Measurements from ENCODE around the gene KRT83.

KRT83 gene

DNA sequence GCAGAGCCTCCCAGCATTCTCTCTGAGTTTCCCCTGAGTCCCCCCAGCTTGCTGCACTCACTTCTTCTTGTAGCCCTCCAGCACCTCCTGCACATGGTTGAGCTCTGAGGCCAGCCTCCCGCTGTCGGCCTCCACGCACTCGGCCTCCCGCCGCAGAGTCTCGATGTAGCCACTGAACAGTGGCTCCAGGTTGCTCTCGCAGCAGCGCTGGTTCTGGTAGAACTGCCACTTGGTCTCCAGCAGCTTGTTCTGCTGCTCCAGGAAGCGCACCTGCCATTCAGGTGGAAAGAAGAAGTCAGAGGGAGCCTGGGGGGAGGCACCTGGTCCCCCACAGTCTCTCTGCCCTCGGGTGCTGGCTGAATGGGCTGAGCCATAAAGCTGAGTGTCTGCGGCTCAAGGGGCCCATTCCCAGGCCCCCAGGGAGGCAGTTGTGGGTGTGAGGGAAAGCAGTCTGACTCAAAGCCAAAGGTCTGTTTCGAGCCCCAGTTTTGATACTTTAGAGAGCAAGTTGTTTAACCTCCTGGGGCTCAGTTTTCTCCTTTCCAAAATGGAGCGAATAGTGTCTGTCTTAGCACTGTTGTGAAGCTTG, 43.8 kb upstream of the KRT83 start:
- Histone ChIP-seq H3K4me1 (ENCODE audit: control insufficient read depth, low read length) (no peaks in the 10 kb centered on the region), H3K4me3 (ENCODE audit: low read length) (no peak overlapping the region), H4K20me1 (ENCODE audit: control insufficient read depth, insufficient read depth, low read depth, low read length) (no peaks in the 10 kb centered on the region), H3F3A (ENCODE audit: control insufficient read depth, insufficient read depth) (no peaks in the 10 kb centered on the region), H3K27ac (ENCODE audit: low read depth, low read length) (no peak overlapping the region), H3K4me2 (ENCODE audit: low read length) (no peak overlapping the region), H3K9me2 (replicated peaks; ENCODE audit: control insufficient read depth, low read length) (no peaks in the 10 kb centered on the region), H3K9me3 (ENCODE audit: control insufficient read depth, insufficient read depth, low read length) (no peaks in the 10 kb centered on the region), H3K79me2 (ENCODE audit: control insufficient read depth, low read length) (no peaks in the 10 kb centered on the region), H3K27me3 (ENCODE audit: control insufficient read depth, low read length) (peaks cover 7% of the 10 kb centered on the region), H3K36me3 (ENCODE audit: control insufficient read depth, low read length) (no peaks in the 10 kb centered on the region)
- TF ChIP-seq CTCF (IDR thresholded peaks at IDR 0.05; ENCODE audit: low read depth, low read length, poor library complexity, severe bottlenecking) (no peak), EZH2phosphoT487 (IDR thresholded peaks at IDR 0.05; ENCODE audit: borderline replicate concordance, low read length) (no peak)

DNA sequence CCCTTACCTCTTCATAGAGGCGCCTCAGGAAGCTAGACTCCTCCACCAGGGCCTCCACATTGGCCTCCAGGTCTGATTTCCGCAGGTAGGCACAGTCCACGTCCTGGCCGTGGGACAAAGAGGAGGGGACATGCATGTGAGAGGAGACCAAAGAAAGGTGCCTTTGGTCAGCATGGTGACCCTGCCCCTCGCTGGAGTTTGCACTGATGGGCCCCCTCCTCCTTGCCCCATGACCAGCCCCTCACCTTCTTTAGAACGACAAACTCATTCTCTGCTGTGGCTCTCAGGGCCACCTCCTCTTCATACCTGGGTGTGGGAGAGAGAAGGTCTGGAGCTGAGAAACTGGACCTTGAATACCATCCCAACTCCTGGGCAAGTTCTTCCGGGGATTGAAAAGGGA, 42.9 kb upstream of the KRT83 start:
- peaks cover under 1% of the 10 kb centered on the region; the same call in 1 of the 2 replicates for H3F3A ChIP-seq (ENCODE audit: control insufficient read depth, insufficient read depth)
- no peak overlapping the region for H3K4me3 ChIP-seq (ENCODE audit: low read length)
- TF ChIP-seq EZH2phosphoT487 (IDR thresholded peaks at IDR 0.05; ENCODE audit: borderline replicate concordance, low read length) (no peak), CTCF (IDR thresholded peaks at IDR 0.05; ENCODE audit: low read depth, low read length, poor library complexity, severe bottlenecking) (no peak)
- no peaks in the 10 kb centered on the region for H3K9me3 ChIP-seq (ENCODE audit: control insufficient read depth, insufficient read depth, low read length)
- H3K9me2 ChIP-seq (replicated peaks; ENCODE audit: control insufficient read depth, low read length): no peaks in the 10 kb centered on the region
- H3K36me3 ChIP-seq (ENCODE audit: control insufficient read depth, low read length): no peaks in the 10 kb centered on the region
- H3K4me2 ChIP-seq (ENCODE audit: low read length): no peak overlapping the region
- H4K20me1 ChIP-seq (ENCODE audit: control insufficient read depth, insufficient read depth, low read depth, low read length): no peaks in the 10 kb centered on the region
- H3K79me2 ChIP-seq (ENCODE audit: control insufficient read depth, low read length): no peaks in the 10 kb centered on the region
- H3K4me1 ChIP-seq (ENCODE audit: control insufficient read depth, low read length): peaks cover 7% of the 10 kb centered on the region
- peaks cover 7% of the 10 kb centered on the region for H3K27me3 ChIP-seq (ENCODE audit: control insufficient read depth, low read length)
- no peak overlapping the region for H3K27ac ChIP-seq (ENCODE audit: low read depth, low read length)

DNA sequence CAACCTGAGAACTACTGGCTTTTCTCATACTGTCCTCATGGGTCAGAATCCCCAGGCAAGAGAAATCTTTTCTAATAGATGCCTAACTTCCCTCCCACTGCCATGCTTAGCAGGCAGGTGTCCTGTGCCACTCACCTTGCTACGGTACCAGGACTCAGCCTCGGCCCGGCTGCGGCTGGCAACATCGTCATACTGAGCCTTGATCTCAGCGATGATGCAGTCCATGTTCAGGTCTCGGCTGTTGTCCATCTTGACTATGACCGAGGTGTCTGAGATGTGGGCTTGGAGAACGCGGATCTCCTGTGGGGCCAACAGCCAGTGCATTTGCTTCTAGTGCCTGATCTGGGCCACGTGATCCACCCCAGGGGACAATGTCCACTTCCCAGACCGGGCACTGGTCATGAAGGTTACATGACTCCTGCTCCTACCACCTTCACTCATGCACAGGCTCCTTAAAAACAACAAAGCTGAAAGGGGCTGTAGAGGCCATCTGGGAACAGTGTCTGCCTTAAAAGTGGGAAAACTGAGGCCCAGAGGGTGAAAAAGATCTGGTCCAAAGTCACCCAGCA, 42.0 kb upstream of the KRT83 start:
- H3K27ac ChIP-seq (ENCODE audit: low read depth, low read length): no peak overlapping the region
- H3K36me3 ChIP-seq (ENCODE audit: control insufficient read depth, low read length): no peaks in the 10 kb centered on the region
- peaks cover under 1% of the 10 kb centered on the region for H3K27me3 ChIP-seq (ENCODE audit: control insufficient read depth, low read length)
- no peak overlapping the region for H3K4me3 ChIP-seq (ENCODE audit: low read length)
- no peaks in the 10 kb centered on the region for H3K79me2 ChIP-seq (ENCODE audit: control insufficient read depth, low read length)
- H3K9me2 ChIP-seq (replicated peaks; ENCODE audit: control insufficient read depth, low read length): no peaks in the 10 kb centered on the region
- H4K20me1 ChIP-seq (ENCODE audit: control insufficient read depth, insufficient read depth, low read depth, low read length): 0 out of 2 replicates have a peak, but pooled peaks cover 2% of the 10 kb centered on the region
- H3F3A ChIP-seq (ENCODE audit: control insufficient read depth, insufficient read depth): peaks cover 4% of the 10 kb centered on the region; the same call in 1 of the 2 replicates
- peaks cover 16% of the 10 kb centered on the region for H3K4me1 ChIP-seq (ENCODE audit: control insufficient read depth, low read length)
- H3K4me2 ChIP-seq (ENCODE audit: low read length): no peak overlapping the region
- H3K9me3 ChIP-seq (ENCODE audit: control insufficient read depth, insufficient read depth, low read length): no peaks in the 10 kb centered on the region
- TF ChIP-seq EZH2phosphoT487 (IDR thresholded peaks at IDR 0.05; ENCODE audit: borderline replicate concordance, low read length): no peak
- no peak for TF ChIP-seq CTCF (IDR thresholded peaks at IDR 0.05; ENCODE audit: low read depth, low read length, poor library complexity, severe bottlenecking)

Measured in DOHH2 (cell line).